Neural crest cell (in vitro differentiated cells): ENCODE data around the gene ACAP3. TPM values are rescaled to one million over a fixed set of nuclear protein-coding genes. Genes with fewer than 3 reads are reported as not detected.

Source experiments
- DNase-seq: peaks from one replicate; pipeline ENCODE4 v3.0.0; 2021; ENCODE audit warnings: low read depth, mixed read lengths, low spot score
- H3K27ac Mint-ChIP-seq: one replicate; pipeline ENCODE4 v1.8.0; 2021; ENCODE audit warnings: mild to moderate bottlenecking, mixed read lengths; ENCODE audit not compliant: unreplicated experiment
- H3K27me3 Mint-ChIP-seq: 2 replicates; pipeline ENCODE4 v1.8.0; 2021; ENCODE audit warnings: low read depth, mild to moderate bottlenecking, mixed read lengths
- H3K36me3 Mint-ChIP-seq: 2 replicates; pipeline ENCODE4 v1.8.0; 2021; ENCODE audit warnings: low read depth, mild to moderate bottlenecking, mixed read lengths
- H3K4me1 Mint-ChIP-seq: 2 replicates; pipeline ENCODE4 v1.8.0; 2021; ENCODE audit warnings: mixed read lengths
- H3K4me3 Mint-ChIP-seq: one replicate; pipeline ENCODE4 v1.8.0; 2021; ENCODE audit warnings: mild to moderate bottlenecking, mixed read lengths
- H3K9me3 Mint-ChIP-seq: 2 replicates; pipeline ENCODE4 v1.8.0; 2021; ENCODE audit warnings: mixed read lengths
- CTCF ChIP-seq: fragments of 200-600 bp; sonication (generic); conservative IDR thresholded peaks from 2 replicates; pipeline ENCODE4 v1.5.0; 2021; ENCODE audit warnings: antibody characterized with exemption, mild to moderate bottlenecking
- total RNA-seq: library from RNA; stranded (reverse); gene quantifications from 2 replicates; pipeline ENCODE4 v1.2.1, GENCODE V29; 2021

The ACAP3 gene
- total RNA-seq, 1 donor from 2014 or later, result 124 TPM

- Mint-ChIP-seq H3K36me3 (peaks cover 10% of the 10 kb centered on the region), H3K4me3 (no peak overlapping the region), H3K9me3 (no peaks in the 10 kb centered on the region), H3K27ac (no peak overlapping the region), H3K4me1 (peaks cover 13% of the 10 kb centered on the region), H3K27me3 (no peaks in the 10 kb centered on the region)
- no peak for TF ChIP-seq CTCF
- DNase-seq, result no peak
Observed at GRCh38 chr1:1345384-1345783, 37.7 kb upstream of the ACAP3 start.

- no peak for DNase-seq
Observed at GRCh38 chr1:1344655-1345361, 37.1 kb upstream of the ACAP3 start.

GRCh38 chr1:1343811-1344421, 36.2 kb upstream of the ACAP3 start:
- no peaks in the 10 kb centered on the region for H3K9me3 Mint-ChIP-seq

More at GRCh38 chr1:1344655-1345361, 37.1 kb upstream of the ACAP3 start:
- peak; percentile 61 for TF ChIP-seq CTCF
- Mint-ChIP-seq H3K27ac (no peak overlapping the region), H3K36me3 (peaks cover 10% of the 10 kb centered on the region), H3K4me1 (peaks cover 13% of the 10 kb centered on the region), H3K9me3 (no peaks in the 10 kb centered on the region), H3K27me3 (no peaks in the 10 kb centered on the region), H3K4me3 (peak overlapping the region; percentile 75)

GRCh38 chr1:1342584-1343115, 34.9 kb upstream of the ACAP3 start:
- TF ChIP-seq CTCF, result no peak
- Mint-ChIP-seq H3K36me3 (peaks cover 10% of the 10 kb centered on the region), H3K27me3 (no peaks in the 10 kb centered on the region), H3K27ac (no peak overlapping the region), H3K4me3 (no peak overlapping the region), H3K4me1 (peaks cover 11% of the 10 kb centered on the region), H3K9me3 (no peaks in the 10 kb centered on the region)
- no peak for DNase-seq

More at GRCh38 chr1:1343811-1344421, 36.2 kb upstream of the ACAP3 start:
- Mint-ChIP-seq H3K27me3 (no peaks in the 10 kb centered on the region), H3K4me3 (no peak overlapping the region), H3K36me3 (peaks cover 10% of the 10 kb centered on the region), H3K27ac (no peak overlapping the region), H3K4me1 (peaks cover 13% of the 10 kb centered on the region)
- no peak for TF ChIP-seq CTCF
- no peak for DNase-seq

- Mint-ChIP-seq H3K27me3 (no peaks in the 10 kb centered on the region), H3K4me3 (no peak overlapping the region), H3K4me1 (peaks cover 6% of the 10 kb centered on the region), H3K9me3 (no peaks in the 10 kb centered on the region), H3K36me3 (peaks cover 10% of the 10 kb centered on the region), H3K27ac (no peak overlapping the region)
- no peak for TF ChIP-seq CTCF
- DNase-seq, result no peak
Observed at GRCh38 chr1:1342061-1342562, 34.4 kb upstream of the ACAP3 start.
